ENCODE results near the gene KDM6A. TPM values are rescaled to one million over a fixed set of nuclear protein-coding genes. Genes with fewer than 3 reads are reported as not detected.
"Not testable (repeated sequence)": the region's sequence is repeated elsewhere in the genome, so short reads cannot be mapped to it uniquely, and the experiment has no call there.

KDM6A gene
- total RNA-seq: 36.5 TPM
- 20.9 TPM for polyA plus RNA-seq
- long read RNA-seq, donor 1: 0 reads
- long read RNA-seq, donor 2, partial matches to known transcripts: 26 of 36 reads
- long read RNA-seq, donor 2, other reads (novel, unspliced or antisense): 8 of 36 reads
- long read RNA-seq, donor 3: 0 reads
- long read RNA-seq, donor 4: 0 reads
- long read RNA-seq, donor 5, partial matches to known transcripts: 12 of 12 reads
- long read RNA-seq, donor 5, other reads (novel, unspliced or antisense): 0 of 12 reads
- long read RNA-seq, donor 6: 0 reads
- long read RNA-seq, donor 7, partial matches to known transcripts: 7 of 7 reads
- long read RNA-seq, donor 7, other reads (novel, unspliced or antisense): 0 of 7 reads
- long read RNA-seq, donor 8: 0 reads
- long read RNA-seq, donor 9, partial matches to known transcripts: 5 of 5 reads
- long read RNA-seq, donor 9, other reads (novel, unspliced or antisense): 0 of 5 reads
- long read RNA-seq, donor 10: 0 reads

- H3K4me1 ChIP-seq (ENCODE audit: control insufficient read depth in 2 of 2, insufficient read depth in 2 of 2, low read length in 2 of 2): peaks cover 0 to 4% of the 10 kb centered on the region in 2 donors
- no peaks in the 10 kb centered on the region for H3K27me3 ChIP-seq (ENCODE audit: control insufficient read depth in 2 of 2, insufficient read depth in 1 of 2, low read length in 1 of 2)
- H3K9me3 ChIP-seq (ENCODE audit: control insufficient read depth in 2 of 2, insufficient read depth in 1 of 2, low read length in 1 of 2): no peaks in the 10 kb centered on the region
- WGBS: under 1% methylated on average over 60 of the region's 61 CpGs
- peak within 1 kb of the TSS; percentile 87 to 89 for H3K4me3 ChIP-seq (ENCODE audit: low read length in 2 of 2)
- DNase-seq (ENCODE audit: low read depth in 6 of 9, low spot score in 9 of 9): peak; percentile 77 to 100 (median 96)
- peak within 1 kb of the TSS; percentile 97 to 100 for H3K27ac ChIP-seq (ENCODE audit: low read depth in 1 of 2, low read length in 1 of 2)
- H3K36me3 ChIP-seq (ENCODE audit: control insufficient read depth in 2 of 2, insufficient read depth in 2 of 2, low read length in 1 of 2): no peaks in the 10 kb centered on the region
These were observed at the start of gene KDM6A for GRCh38 chrX:44872821-44873414. KDM6A (plus strand) TSS chrX:44873188; CDS start chrX:44873552, 364 bp downstream.

GRCh38 chrX:44823193-44823592, 49.8 kb upstream of the KDM6A start:
- H3K27me3 ChIP-seq (ENCODE audit: control insufficient read depth in 2 of 2, insufficient read depth in 1 of 2, low read length in 1 of 2); H3K36me3 ChIP-seq (ENCODE audit: control insufficient read depth in 2 of 2, insufficient read depth in 2 of 2, low read length in 1 of 2); H3K4me3 ChIP-seq (ENCODE audit: low read length in 2 of 2); DNase-seq (ENCODE audit: low read depth in 6 of 9, low spot score in 9 of 9); H3K9me3 ChIP-seq (ENCODE audit: control insufficient read depth in 2 of 2, insufficient read depth in 1 of 2, low read length in 1 of 2); H3K4me1 ChIP-seq (ENCODE audit: control insufficient read depth in 2 of 2, insufficient read depth in 2 of 2, low read length in 2 of 2); H3K27ac ChIP-seq (ENCODE audit: low read depth in 1 of 2, low read length in 1 of 2): not testable (repeated sequence)
- whole genome bisulfite sequencing: 98% methylated on average over 2 of the region's 2 CpGs

GRCh38 chrX:44828008-44828605, 44.9 kb upstream of the KDM6A start:
- peak in 1 of 9 donors; percentile 0 for DNase-seq (ENCODE audit: low read depth in 6 of 9, low spot score in 9 of 9)
- Histone ChIP-seq H3K36me3 (ENCODE audit: control insufficient read depth in 2 of 2, insufficient read depth in 2 of 2, low read length in 1 of 2) (no peaks in the 10 kb centered on the region), H3K4me1 (ENCODE audit: control insufficient read depth in 2 of 2, insufficient read depth in 2 of 2, low read length in 2 of 2) (no peaks in the 10 kb centered on the region), H3K9me3 (ENCODE audit: control insufficient read depth in 2 of 2, insufficient read depth in 1 of 2, low read length in 1 of 2) (no peaks in the 10 kb centered on the region), H3K27me3 (ENCODE audit: control insufficient read depth in 2 of 2, insufficient read depth in 1 of 2, low read length in 1 of 2) (no peaks in the 10 kb centered on the region), H3K4me3 (ENCODE audit: low read length in 2 of 2) (no peak overlapping the region), H3K27ac (ENCODE audit: low read depth in 1 of 2, low read length in 1 of 2) (no peak overlapping the region)
- 92% methylated on average over 4 of the region's 4 CpGs for WGBS

GRCh38 chrX:44829832-44830231, 43.2 kb upstream of the KDM6A start:
- WGBS: 77% methylated on average over 2 of the region's 2 CpGs
- H3K4me3 ChIP-seq (ENCODE audit: low read length in 2 of 2): no peak overlapping the region
- H3K27ac ChIP-seq (ENCODE audit: low read depth in 1 of 2, low read length in 1 of 2): no peak overlapping the region
- H3K27me3 ChIP-seq (ENCODE audit: control insufficient read depth in 2 of 2, insufficient read depth in 1 of 2, low read length in 1 of 2): no peaks in the 10 kb centered on the region
- no peaks in the 10 kb centered on the region for H3K36me3 ChIP-seq (ENCODE audit: control insufficient read depth in 2 of 2, insufficient read depth in 2 of 2, low read length in 1 of 2)
- DNase-seq (ENCODE audit: low read depth in 6 of 9, low spot score in 9 of 9): no peak
- H3K9me3 ChIP-seq (ENCODE audit: control insufficient read depth in 2 of 2, insufficient read depth in 1 of 2, low read length in 1 of 2): no peaks in the 10 kb centered on the region
- H3K4me1 ChIP-seq (ENCODE audit: control insufficient read depth in 2 of 2, insufficient read depth in 2 of 2, low read length in 2 of 2): no peaks in the 10 kb centered on the region

- Histone ChIP-seq H3K27ac (ENCODE audit: low read depth in 1 of 2, low read length in 1 of 2) (no peak overlapping the region), H3K36me3 (ENCODE audit: control insufficient read depth in 2 of 2, insufficient read depth in 2 of 2, low read length in 1 of 2) (no peaks in the 10 kb centered on the region), H3K9me3 (ENCODE audit: control insufficient read depth in 2 of 2, insufficient read depth in 1 of 2, low read length in 1 of 2) (no peaks in the 10 kb centered on the region), H3K4me1 (ENCODE audit: control insufficient read depth in 2 of 2, insufficient read depth in 2 of 2, low read length in 2 of 2) (no peaks in the 10 kb centered on the region), H3K4me3 (ENCODE audit: low read length in 2 of 2) (no peak overlapping the region), H3K27me3 (ENCODE audit: control insufficient read depth in 2 of 2, insufficient read depth in 1 of 2, low read length in 1 of 2) (no peaks in the 10 kb centered on the region)
- DNase-seq (ENCODE audit: low read depth in 6 of 9, low spot score in 9 of 9): no peak
- 98% methylated on average over 10 of the region's 10 CpGs for WGBS
These were observed 30.3 kb upstream of the KDM6A start for GRCh38 chrX:44842550-44843317.

GRCh38 chrX:44843318-44843702, 29.7 kb upstream of the KDM6A start:
- no peak overlapping the region for H3K27ac ChIP-seq (ENCODE audit: low read depth in 1 of 2, low read length in 1 of 2)
- no peaks in the 10 kb centered on the region for H3K9me3 ChIP-seq (ENCODE audit: control insufficient read depth in 2 of 2, insufficient read depth in 1 of 2, low read length in 1 of 2)
- no peaks in the 10 kb centered on the region for H3K27me3 ChIP-seq (ENCODE audit: control insufficient read depth in 2 of 2, insufficient read depth in 1 of 2, low read length in 1 of 2)
- 100% methylated on average over 2 of the region's 2 CpGs for WGBS
- no peak for DNase-seq (ENCODE audit: low read depth in 6 of 9, low spot score in 9 of 9)
- H3K4me3 ChIP-seq (ENCODE audit: low read length in 2 of 2): no peak overlapping the region
- no peaks in the 10 kb centered on the region for H3K4me1 ChIP-seq (ENCODE audit: control insufficient read depth in 2 of 2, insufficient read depth in 2 of 2, low read length in 2 of 2)
- no peaks in the 10 kb centered on the region for H3K36me3 ChIP-seq (ENCODE audit: control insufficient read depth in 2 of 2, insufficient read depth in 2 of 2, low read length in 1 of 2)

GRCh38 chrX:44843753-44844152, 29.2 kb upstream of the KDM6A start, which contains the start of gene DUSP21:
DUSP21 (plus strand) TSS chrX:44844021; CDS start chrX:44844133, 112 bp downstream.
- Histone ChIP-seq H3K27ac (ENCODE audit: low read depth in 1 of 2, low read length in 1 of 2) (no peak within 1 kb of the TSS), H3K36me3 (ENCODE audit: control insufficient read depth in 2 of 2, insufficient read depth in 2 of 2, low read length in 1 of 2) (no peaks in the 10 kb centered on the region), H3K4me1 (ENCODE audit: control insufficient read depth in 2 of 2, insufficient read depth in 2 of 2, low read length in 2 of 2) (no peaks in the 10 kb centered on the region), H3K27me3 (ENCODE audit: control insufficient read depth in 2 of 2, insufficient read depth in 1 of 2, low read length in 1 of 2) (no peaks in the 10 kb centered on the region), H3K9me3 (ENCODE audit: control insufficient read depth in 2 of 2, insufficient read depth in 1 of 2, low read length in 1 of 2) (no peaks in the 10 kb centered on the region), H3K4me3 (ENCODE audit: low read length in 2 of 2) (no peak within 1 kb of the TSS)
- no peak for DNase-seq (ENCODE audit: low read depth in 6 of 9, low spot score in 9 of 9)
- 99% methylated on average over 16 of the region's 16 CpGs for WGBS

- Histone ChIP-seq H3K4me1 (ENCODE audit: control insufficient read depth in 2 of 2, insufficient read depth in 2 of 2, low read length in 2 of 2) (no peaks in the 10 kb centered on the region), H3K9me3 (ENCODE audit: control insufficient read depth in 2 of 2, insufficient read depth in 1 of 2, low read length in 1 of 2) (no peaks in the 10 kb centered on the region), H3K27me3 (ENCODE audit: control insufficient read depth in 2 of 2, insufficient read depth in 1 of 2, low read length in 1 of 2) (no peaks in the 10 kb centered on the region), H3K36me3 (ENCODE audit: control insufficient read depth in 2 of 2, insufficient read depth in 2 of 2, low read length in 1 of 2) (no peaks in the 10 kb centered on the region), H3K27ac (ENCODE audit: low read depth in 1 of 2, low read length in 1 of 2) (no peak overlapping the region), H3K4me3 (ENCODE audit: low read length in 2 of 2) (no peak overlapping the region)
- WGBS: over 99% methylated on average over 26 of the region's 26 CpGs
- no peak for DNase-seq (ENCODE audit: low read depth in 6 of 9, low spot score in 9 of 9)
These were observed 28.8 kb upstream of the KDM6A start for GRCh38 chrX:44844204-44844603.
